Measurements from ENCODE around the gene SLC10A7. TPM values are rescaled to one million over a fixed set of nuclear protein-coding genes. Genes with fewer than 3 reads are reported as not detected.

The SLC10A7 gene
- total and polyA plus RNA-seq, 7 donors, result 1.3 to 5.7 (median 3.9) TPM

GRCh38 chr4:146235654-146236177, 286.0 kb downstream of the SLC10A7 start:
- intact Hi-C loops (cut with DNase I), result no loop called here
- Histone ChIP-seq H3K9me3 (peaks cover 3% of the 10 kb centered on the region), H3K4me1 (no peaks in the 10 kb centered on the region), H3K27ac (no peak overlapping the region), H3K27me3 (ENCODE audit: insufficient read depth in 3 of 3, low read length in 2 of 3) (no peaks in the 10 kb centered on the region), H3K4me3 (no peak overlapping the region), H3K36me3 (ENCODE audit: insufficient read depth in 1 of 2, low read depth in 1 of 2) (no peaks in the 10 kb centered on the region)
- WGBS, 3 donors, result 44 to 67% (median 65%) methylated on average over 8 of the region's 8 CpGs
- DNase-seq (no peak), ATAC-seq (peak in 3 of 4 donors; percentile 32 to 46 (median 40))
- TF ChIP-seq, protein P1, sequence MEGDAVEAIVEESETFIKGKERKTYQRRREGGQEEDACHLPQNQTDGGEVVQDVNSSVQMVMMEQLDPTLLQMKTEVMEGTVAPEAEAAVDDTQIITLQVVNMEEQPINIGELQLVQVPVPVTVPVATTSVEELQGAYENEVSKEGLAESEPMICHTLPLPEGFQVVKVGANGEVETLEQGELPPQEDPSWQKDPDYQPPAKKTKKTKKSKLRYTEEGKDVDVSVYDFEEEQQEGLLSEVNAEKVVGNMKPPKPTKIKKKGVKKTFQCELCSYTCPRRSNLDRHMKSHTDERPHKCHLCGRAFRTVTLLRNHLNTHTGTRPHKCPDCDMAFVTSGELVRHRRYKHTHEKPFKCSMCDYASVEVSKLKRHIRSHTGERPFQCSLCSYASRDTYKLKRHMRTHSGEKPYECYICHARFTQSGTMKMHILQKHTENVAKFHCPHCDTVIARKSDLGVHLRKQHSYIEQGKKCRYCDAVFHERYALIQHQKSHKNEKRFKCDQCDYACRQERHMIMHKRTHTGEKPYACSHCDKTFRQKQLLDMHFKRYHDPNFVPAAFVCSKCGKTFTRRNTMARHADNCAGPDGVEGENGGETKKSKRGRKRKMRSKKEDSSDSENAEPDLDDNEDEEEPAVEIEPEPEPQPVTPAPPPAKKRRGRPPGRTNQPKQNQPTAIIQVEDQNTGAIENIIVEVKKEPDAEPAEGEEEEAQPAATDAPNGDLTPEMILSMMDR (IDR thresholded peaks at IDR 0.05), result no peak

GRCh38 chr4:146232131-146232722, 289.5 kb downstream of the SLC10A7 start:
- Histone ChIP-seq H3K9me3 (peaks cover 3% of the 10 kb centered on the region), H3K27me3 (ENCODE audit: insufficient read depth in 3 of 3, low read length in 2 of 3) (no peaks in the 10 kb centered on the region), H3K4me1 (no peaks in the 10 kb centered on the region), H3K36me3 (ENCODE audit: insufficient read depth in 1 of 2, low read depth in 1 of 2) (no peaks in the 10 kb centered on the region), H3K27ac (no peak overlapping the region), H3K4me3 (no peak overlapping the region)
- TF ChIP-seq, protein P1 (IDR thresholded peaks at IDR 0.05), result no peak
- DNase-seq (no peak), ATAC-seq (no peak)
- intact Hi-C loops (cut with DNase I), result no loop called here
- WGBS, 3 donors, result 72 to 80% (median 73%) methylated on average over 1 of the region's 1 CpG

GRCh38 chr4:146229406-146229805, 292.3 kb downstream of the SLC10A7 start:
- Histone ChIP-seq H3K27ac (no peak overlapping the region), H3K36me3 (ENCODE audit: insufficient read depth in 1 of 2, low read depth in 1 of 2) (no peaks in the 10 kb centered on the region), H3K4me1 (no peaks in the 10 kb centered on the region), H3K9me3 (peaks cover 3% of the 10 kb centered on the region), H3K4me3 (no peak overlapping the region), H3K27me3 (ENCODE audit: insufficient read depth in 3 of 3, low read length in 2 of 3) (no peaks in the 10 kb centered on the region)
- DNase-seq, result no peak
- ATAC-seq, result no peak
- intact Hi-C loops (cut with DNase I), result no loop called here
- TF ChIP-seq, protein P1 (IDR thresholded peaks at IDR 0.05), result no peak

DNA sequence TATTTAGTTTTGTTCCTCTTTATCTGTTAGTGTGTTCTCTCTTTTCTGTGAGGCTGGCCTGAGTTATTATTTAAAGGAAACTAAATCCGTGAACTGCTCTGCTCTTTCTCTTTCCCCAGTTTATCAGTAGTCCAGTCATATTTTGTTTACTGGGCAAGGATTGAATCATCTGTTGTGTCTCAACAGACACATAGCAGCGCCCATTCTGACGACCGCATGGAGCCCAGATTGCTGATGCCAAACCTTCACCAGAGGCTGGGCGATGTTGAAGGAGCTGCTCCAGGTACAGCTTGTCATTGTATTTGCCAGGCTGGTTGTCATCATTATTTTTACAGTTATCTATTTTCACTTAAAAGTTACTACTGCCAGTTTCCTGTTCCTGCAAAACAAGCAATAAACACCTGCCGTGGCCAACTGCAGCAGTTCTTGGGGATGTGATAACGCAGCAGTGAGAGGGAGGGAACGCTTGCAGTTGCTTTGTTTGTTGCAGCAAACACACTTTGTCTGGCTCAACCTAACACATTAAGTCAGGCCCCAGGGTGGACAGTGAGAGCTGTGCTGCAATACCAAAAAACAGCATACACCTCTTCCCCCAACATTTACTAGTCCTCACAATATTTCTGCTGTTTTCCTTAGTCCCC, 297.3 kb downstream of the SLC10A7 start:
- no peaks in the 10 kb centered on the region for H3K36me3 ChIP-seq (ENCODE audit: insufficient read depth in 1 of 2, low read depth in 1 of 2)
- DNase-seq (no peak), ATAC-seq (no peak)
- TF ChIP-seq, protein P1 (IDR thresholded peaks at IDR 0.05), result no peak
- H3K9me3 ChIP-seq, result no peaks in the 10 kb centered on the region
- 51 to 67% (median 55%) methylated on average over 8 of the region's 8 CpGs for WGBS, 3 donors
- H3K4me1 ChIP-seq, result no peaks in the 10 kb centered on the region
- no peaks in the 10 kb centered on the region for H3K27me3 ChIP-seq (ENCODE audit: insufficient read depth in 3 of 3, low read length in 2 of 3)
- intact Hi-C loops (cut with DNase I), result no loop called here
- H3K4me3 ChIP-seq, result no peak overlapping the region
- H3K27ac ChIP-seq, result no peak overlapping the region
